GM12878 (cell line): ENCODE data around the gene NDUFB4. TPM values are rescaled to one million over a fixed set of nuclear protein-coding genes. Genes with fewer than 3 reads are reported as not detected.

Experiments used
- ATAC-seq: fragments of 200-7000 bp; cut with Tn5 transposase; 3 replicates; pipeline ENCODE4 v1.9.1; 2020; ENCODE audit warnings: mild to moderate bottlenecking, moderate library complexity
- BruUV-seq: library from RNA; stranded (reverse); fragments of 400-500 nt; replicated peaks from 2 replicates; lab custom pipeline; 2021; lab: Mats Ljungman, UMichigan
- CTCF ChIA-PET: fragments of 300-600 bp; sonication (Branson Sonifier 250); formaldehyde crosslinking; extraction: SDS; loops from one replicate; lab custom pipeline; 2021; ENCODE audit warnings: inconsistent platforms; lab: Yijun Ruan, JAX
- POLR2A ChIA-PET: fragments of 350-600 bp; formaldehyde crosslinking; extraction: SDS; loops from one replicate; lab custom pipeline; 2021; ENCODE audit warnings: inconsistent platforms; lab: Charles Lee
- RAD21 ChIA-PET: fragments of 300-600 bp; sonication (Branson Sonifier 250); formaldehyde crosslinking; loops from one replicate; lab custom pipeline; 2023; ENCODE audit warnings: antibody characterized with exemption; ENCODE audit not compliant: unreplicated experiment; lab: Charles Lee
- SMC1A ChIA-PET: fragments of 300-600 bp; sonication (Branson Sonifier 250); formaldehyde crosslinking; loops from one replicate; lab custom pipeline; 2023; ENCODE audit not compliant: unreplicated experiment, uncharacterized antibody; lab: Charles Lee
- DNase-seq: peaks from one replicate; pipeline ENCODE4 v3.0.0-alpha.2; 2011; ENCODE audit warnings: low read depth, low spot score
- FAIRE-seq: peaks from 3 replicates; lab custom pipeline; 2011; peaks lifted over from hg19 to GRCh38; lab: Jason Lieb, UNC
- H2AFZ ChIP-seq: 2 replicates; pipeline ENCODE4 v1.6.0; 2011; ENCODE audit warnings: low read depth, low read length, control low read depth; ENCODE audit not compliant: control insufficient read depth
- H3K27ac ChIP-seq: 2 replicates; pipeline ENCODE4 v1.5.1; 2011; ENCODE audit warnings: control low read depth; ENCODE audit not compliant: control insufficient read depth, insufficient read depth
- H3K27me3 ChIP-seq, 2 experiments: replicated peaks in 1 of 2; 2 replicates each; pipeline versions ENCODE4 v1.6.0 to v1.6.1; 2011; ENCODE audit warnings: low read length in 1 of 2; ENCODE audit not compliant: control insufficient read depth in 2 of 2, insufficient read depth in 2 of 2
- H3K36me3 ChIP-seq, 2 experiments: 2 replicates each; pipeline ENCODE4 v1.5.1; 2011; ENCODE audit warnings: low read length in 1 of 2; ENCODE audit not compliant: control insufficient read depth in 2 of 2, insufficient read depth in 2 of 2
- H3K4me1 ChIP-seq: 2 replicates; pipeline ENCODE4 v1.6.1; 2011; ENCODE audit warnings: mild to moderate bottlenecking, low read length, moderate library complexity, mixed read lengths; ENCODE audit not compliant: control insufficient read depth, insufficient read depth
- H3K4me2 ChIP-seq: 2 replicates; pipeline ENCODE4 v1.6.0; 2011; ENCODE audit warnings: control low read depth; ENCODE audit not compliant: control insufficient read depth, insufficient read depth
- H3K4me3 ChIP-seq: fragments of 200-600 bp; sonication (generic); 2 replicates; pipeline ENCODE4 v1.5.1; 2016
- H3K79me2 ChIP-seq: 2 replicates; pipeline ENCODE4 v1.6.0; 2011; ENCODE audit warnings: low read length; ENCODE audit not compliant: control insufficient read depth, insufficient read depth
- H3K9ac ChIP-seq: 2 replicates; pipeline ENCODE4 v1.8.0; 2011; ENCODE audit warnings: low read length, control low read depth, mixed read lengths; ENCODE audit not compliant: control insufficient read depth, insufficient read depth
- H3K9me3 ChIP-seq: replicated peaks from 3 replicates; pipeline ENCODE4 v1.5.1; 2011; ENCODE audit warnings: mild to moderate bottlenecking, low read length; ENCODE audit not compliant: control insufficient read depth, insufficient read depth
- H4K20me1 ChIP-seq: 2 replicates; pipeline ENCODE4 v1.6.0; 2011; ENCODE audit not compliant: control insufficient read depth, insufficient read depth
- ATF7 ChIP-seq: fragments of 450-650 bp; IDR thresholded peaks from 2 replicates; pipeline ENCODE4 v1.6.1; 2016; ENCODE audit warnings: low read depth, mild to moderate bottlenecking
- BCL3 ChIP-seq: IDR thresholded peaks from 2 replicates; pipeline ENCODE4 v1.6.1; 2011; ENCODE audit warnings: borderline replicate concordance, low read depth, mild to moderate bottlenecking, moderate library complexity, low read length; ENCODE audit not compliant: insufficient read depth, poor library complexity, severe bottlenecking
- IRF4 ChIP-seq: IDR thresholded peaks from 2 replicates; pipeline ENCODE4 v1.6.1; 2011; ENCODE audit warnings: low read depth, low read length
- JUNB ChIP-seq: IDR thresholded peaks from 2 replicates; pipeline ENCODE4 v1.6.1; 2016; ENCODE audit warnings: antibody characterized with exemption, mild to moderate bottlenecking
- MXI1 ChIP-seq: fragments of 150-350 bp; IDR thresholded peaks from 2 replicates; pipeline ENCODE4 v1.6.1; 2011; ENCODE audit warnings: low read depth, mild to moderate bottlenecking, inconsistent platforms, low read length, improper control_type of control experiment
- NBN ChIP-seq: fragments of 450-650 bp; IDR thresholded peaks from 2 replicates; pipeline ENCODE4 v1.6.1; 2016
- NFIC ChIP-seq: IDR thresholded peaks from 2 replicates; pipeline ENCODE4 v1.6.1; 2012; ENCODE audit warnings: low read depth, mild to moderate bottlenecking, inconsistent platforms, low read length, moderate library complexity
- NFXL1 ChIP-seq: fragments of 450-650 bp; IDR thresholded peaks from 2 replicates; pipeline ENCODE4 v1.6.1; 2017; ENCODE audit warnings: antibody characterized with exemption, mild to moderate bottlenecking, borderline replicate concordance
- PBX3 ChIP-seq: IDR thresholded peaks from 2 replicates; pipeline ENCODE4 v1.6.1; 2011; ENCODE audit warnings: mild to moderate bottlenecking, low read depth, low read length, moderate library complexity; ENCODE audit not compliant: insufficient replicate concordance
- PKNOX1 ChIP-seq: fragments of 450-650 bp; IDR thresholded peaks from 2 replicates; pipeline ENCODE4 v1.6.1; 2016; ENCODE audit warnings: mild to moderate bottlenecking
- PML ChIP-seq: IDR thresholded peaks from 2 replicates; pipeline ENCODE4 v1.6.1; 2012; ENCODE audit warnings: low read length, inconsistent platforms
- RAD21 ChIP-seq: IDR thresholded peaks from 2 replicates; pipeline ENCODE4 v1.6.1; 2011; ENCODE audit warnings: mild to moderate bottlenecking, low read depth, low read length, moderate library complexity; ENCODE audit not compliant: insufficient read depth
- RCOR1 ChIP-seq: conservative IDR thresholded peaks from 2 replicates; pipeline ENCODE4 v1.6.1; 2012; ENCODE audit warnings: low read depth, low read length, improper control_type of control experiment
- SIX5 ChIP-seq: IDR thresholded peaks from 2 replicates; pipeline ENCODE4 v1.6.1; 2011; ENCODE audit warnings: mild to moderate bottlenecking, low read depth, low read length, moderate library complexity; ENCODE audit not compliant: severe bottlenecking
- SMARCA5 ChIP-seq: fragments of 450-650 bp; IDR thresholded peaks from 2 replicates; pipeline ENCODE4 v1.6.1; 2017; ENCODE audit warnings: mild to moderate bottlenecking
- SMC3 ChIP-seq: IDR thresholded peaks from 2 replicates; pipeline ENCODE4 v1.6.1; 2011; ENCODE audit warnings: low read length, improper control_type of control experiment, borderline replicate concordance
- SPI1 ChIP-seq: IDR thresholded peaks from 2 replicates; pipeline ENCODE4 v1.6.1; 2011; ENCODE audit warnings: low read depth, mild to moderate bottlenecking, low read length, moderate library complexity, borderline replicate concordance; ENCODE audit not compliant: insufficient read depth
- SREBF2 ChIP-seq: IDR thresholded peaks from 2 replicates; pipeline ENCODE4 v1.6.1; 2012; ENCODE audit warnings: mild to moderate bottlenecking, low read length
- SRF ChIP-seq, 2 experiments: IDR thresholded peaks; 2 replicates each; pipeline ENCODE4 v1.6.1; 2011; ENCODE audit warnings: low read depth in 2 of 2, low read length in 2 of 2, mild to moderate bottlenecking in 1 of 2, moderate library complexity in 1 of 2
- YBX1 ChIP-seq: fragments of 450-650 bp; IDR thresholded peaks from 2 replicates; pipeline ENCODE4 v1.6.1; 2016; ENCODE audit warnings: antibody characterized with exemption
- ZNF384 ChIP-seq: IDR thresholded peaks from 2 replicates; pipeline ENCODE4 v1.6.1; 2012; ENCODE audit warnings: low read depth, mild to moderate bottlenecking, low read length, improper control_type of control experiment, borderline replicate concordance
- WGBS: methylation state at CpG from one replicate; pipeline ENCODE4 v1.1.6; 2016; ENCODE audit warnings: low lambda C conversion rate; ENCODE audit not compliant: insufficient replicate concordance, insufficient coverage; ENCODE audit errors: missing lambda C conversion rate; 5-methylcytosine and 5-hydroxymethylcytosine counted together
- in situ Hi-C: fragments of 300-500 bp; cut with MboI; formaldehyde crosslinking; loops from 9 replicates; pipeline ENCODE4 v1.14.3; 2018; ENCODE audit warnings: mixed read lengths
- intact Hi-C: fragments of 100-400 bp; cut with micrococcal nuclease; formaldehyde crosslinking; loops from one replicate; pipeline ENCODE4 v1.14.2; 2022; ENCODE audit not compliant: unreplicated experiment
- polyA plus RNA-seq, 11 experiments: library from polyadenylated mRNA; depleted of rRNA in 4 of 11; unstranded in 6 of 11; stranded (reverse) in 5 of 11; fragments of >200 nt; fragmentation: Nextera tagmentation in 4 of 11; fragmentation: Illumina TruSeq in 1 of 11; extraction: Ambion mirVana in 4 of 11; extraction: Trizol in 1 of 11; gene quantifications; 1 replicate in 1 of 11; 2 replicates in 10 of 11; pipeline versions ENCODE4 v1.2.1 to v1.2.3, GENCODE V29; 2011 to 2016; ENCODE audit warnings: inconsistent platforms in 2 of 11, missing spikeins in 2 of 11, low read depth in 1 of 11
- total RNA-seq, 4 experiments: library from RNA; depleted of rRNA in 3 of 4; stranded (reverse); fragments of >200 nt in 3 of 4; fragmentation: Illumina TruSeq in 1 of 4; extraction: Trizol in 1 of 4; gene quantifications; 2 replicates each; pipeline versions ENCODE4 v1.2.1 to v1.2.3, GENCODE V29; 2013 to 2021

NDUFB4 gene
- total and polyA plus RNA-seq, 10 of the 15 experiments (the other 5 are each of a cell fraction or from before 2014, with no cell fraction given): 155 to 864 (median 387) TPM

- peak; percentile 14 for ATAC-seq
- no peak for DNase-seq
- Histone ChIP-seq H3K27ac (no peak overlapping the region), H2AFZ (peak overlapping the region; percentile 64), H3K4me3 (peak overlapping the region; percentile 37; the same call in 1 of the 2 replicates), H3K9me3 (no peaks in the 10 kb centered on the region), H3K9ac (no peak overlapping the region), H3K4me1 (peaks cover 3% of the 10 kb centered on the region; the same call in 1 of the 2 replicates), H3K79me2 (no peaks in the 10 kb centered on the region), H3K27me3 (no peaks in the 10 kb centered on the region), H3K36me3 (no peaks in the 10 kb centered on the region), H3K4me2 (peak overlapping the region; percentile 61), H4K20me1 (no peaks in the 10 kb centered on the region)
- intact Hi-C loops: loop anchor here (1.0 to 10.0 kb wide), 3 partner anchors 140 to 735 kb away; no protein-coding TSS in a partner anchor
- POLR2A ChIA-PET: no interaction called here
- in situ Hi-C loops: loop anchor here (5.0 kb wide), 2 partner anchors 137 to 233 kb away; no protein-coding TSS in a partner anchor
- CTCF ChIA-PET: interaction anchor here (0.7 to 15.5 kb wide), 49 partner anchors 8 to 703 kb away, joined by 3 to 376 read pairs (median 4); partner anchors contain the start of genes LRRC58 and NDUFB4
- BruUV-seq: no TSS peak
- RAD21 ChIA-PET: interaction anchor here (0.6 to 7.1 kb wide), 13 partner anchors 8 to 1677 kb away, joined by 3 to 82 read pairs (median 5); partner anchors contain the start of gene NDUFB4
- SMC1A ChIA-PET: interaction anchor here (0.7 to 4.1 kb wide), 19 partner anchors 8 to 656 kb away, joined by 3 to 52 read pairs (median 5); partner anchors contain the start of gene NDUFB4
- no peak for FAIRE-seq
- 11% methylated on average over 15 of the region's 15 CpGs for WGBS
- TF ChIP-seq BCL3 (no peak), YBX1 (no peak), NFXL1 (no peak), PKNOX1 (no peak), PBX3 (no peak), JUNB (0 out of 2 replicates have a peak, but pooled peaks have one; percentile 2), IRF4 (no peak), SMARCA5 (no peak), SRF (IDR thresholded peaks at IDR 0.05; ENCODE audit: low read depth in 2 of 2, low read length in 2 of 2) (no peak), RAD21 (no peak), NBN (no peak), SIX5 (no peak), ZNF384 (no peak), RCOR1 (no peak), SPI1 (no peak), ATF7 (0 out of 2 replicates have a peak, but pooled peaks have one; percentile 7), PML (no peak), SMC3 (no peak), MXI1 (no peak), SREBF2 (no peak), NFIC (no peak)
Measured at GRCh38 chr3:120559242-120560061, 36.7 kb upstream of the NDUFB4 start.
